ENCODE measurements around the gene DLST.

DLST gene

GRCh38 chr14:74860899-74861733 is 20.6 kb upstream of the DLST start:
- DNase-seq, result peak; percentile 76 to 94 (median 80)

- DNase-seq, result no peak
These were observed 20.0 kb upstream of the DLST start for GRCh38 chr14:74861734-74862090.

- no peak for DNase-seq
These were observed 18.4 kb upstream of the DLST start for GRCh38 chr14:74863274-74863673.

- DNase-seq, result no peak
These were observed 17.5 kb upstream of the DLST start for GRCh38 chr14:74864198-74864597.

GRCh38 chr14:74865156-74865555 is 16.6 kb upstream of the DLST start:
- DNase-seq, result no peak

- DNase-seq, result no peak
These were observed 14.9 kb upstream of the DLST start for GRCh38 chr14:74866708-74867389.

GRCh38 chr14:74867673-74868072 is 14.0 kb upstream of the DLST start:
- peak in 3 of 5 donors; percentile 21 to 59 (median 22) for DNase-seq

- no peak for DNase-seq
These were observed 13.0 kb upstream of the DLST start for GRCh38 chr14:74868739-74869138.

- DNase-seq, result no peak
These were observed 9.9 kb upstream of the DLST start for GRCh38 chr14:74871819-74872218.

- no peak for DNase-seq
These were observed 6.5 kb upstream of the DLST start for GRCh38 chr14:74875204-74875603.

GRCh38 chr14:74875941-74876913 is 5.5 kb upstream of the DLST start, which contains the start of gene PROX2:
Gene PROX2, minus strand, starts transcription at chr14:74876145. Its CDS starts 12,311 bp downstream, at chr14:74863834.
- DNase-seq, result peak in 1 of 5 donors; percentile 13

GRCh38 chr14:74879427-74880182 is 2.1 kb upstream of the DLST start:
- no peak for DNase-seq

- peak; percentile 19 to 50 (median 41) for DNase-seq
These were observed 596 bp downstream of the DLST start for GRCh38 chr14:74882103-74882920.

GRCh38 chr14:74886001-74886400 is 4.3 kb downstream of the DLST start:
- DNase-seq, result no peak

GRCh38 chr14:74888164-74889158 is 6.7 kb downstream of the DLST start:
- no peak for DNase-seq

GRCh38 chr14:74890262-74890661 is 8.5 kb downstream of the DLST start:
- no peak for DNase-seq

- DNase-seq, result no peak
These were observed 10.2 kb downstream of the DLST start for GRCh38 chr14:74891870-74892269.

GRCh38 chr14:74892745-74893144 is 11.0 kb downstream of the DLST start:
- DNase-seq, result no peak

- no peak for DNase-seq
These were observed 11.9 kb downstream of the DLST start for GRCh38 chr14:74893614-74894091.

- DNase-seq, result no peak
These were observed 14.7 kb downstream of the DLST start for GRCh38 chr14:74896400-74896799.
